HL-60 (cell line): ENCODE measurements around the gene RNLS.

Source experiments
- CTCF ChIP-seq: IDR thresholded peaks from one replicate; pipeline ENCODE4 v1.5.1; 2011; ENCODE audit warnings: low read length, control low read depth, inconsistent platforms; ENCODE audit not compliant: insufficient read depth
- POLR2AphosphoS5 ChIP-seq: IDR thresholded peaks from 2 replicates; pipeline ENCODE4 v1.6.1; 2012; ENCODE audit warnings: low read depth
- SPI1 ChIP-seq: IDR thresholded peaks from 2 replicates; pipeline ENCODE4 v1.6.1; 2012; ENCODE audit warnings: low read depth, mild to moderate bottlenecking, borderline replicate concordance

- TF ChIP-seq CTCF = no peak
- TF ChIP-seq POLR2AphosphoS5 = no peak
- TF ChIP-seq SPI1 = no peak
These were observed 158.2 kb downstream of the RNLS start for GRCh38 chr10:88424881-88425280.
